Kidney tubule cell (primary cell): ENCODE measurements around the gene RERGL.
"Not testable (repeated sequence)": the region's sequence is repeated elsewhere in the genome, so short reads cannot be mapped to it uniquely, and the experiment has no call there.

Experiments
- DNase-seq: peaks from one replicate; pipeline ENCODE4 v3.0.0-alpha.2; 2018; ENCODE audit warnings: low spot score

RERGL gene, protein sequence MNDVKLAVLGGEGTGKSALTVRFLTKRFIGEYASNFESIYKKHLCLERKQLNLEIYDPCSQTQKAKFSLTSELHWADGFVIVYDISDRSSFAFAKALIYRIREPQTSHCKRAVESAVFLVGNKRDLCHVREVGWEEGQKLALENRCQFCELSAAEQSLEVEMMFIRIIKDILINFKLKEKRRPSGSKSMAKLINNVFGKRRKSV

DNA sequence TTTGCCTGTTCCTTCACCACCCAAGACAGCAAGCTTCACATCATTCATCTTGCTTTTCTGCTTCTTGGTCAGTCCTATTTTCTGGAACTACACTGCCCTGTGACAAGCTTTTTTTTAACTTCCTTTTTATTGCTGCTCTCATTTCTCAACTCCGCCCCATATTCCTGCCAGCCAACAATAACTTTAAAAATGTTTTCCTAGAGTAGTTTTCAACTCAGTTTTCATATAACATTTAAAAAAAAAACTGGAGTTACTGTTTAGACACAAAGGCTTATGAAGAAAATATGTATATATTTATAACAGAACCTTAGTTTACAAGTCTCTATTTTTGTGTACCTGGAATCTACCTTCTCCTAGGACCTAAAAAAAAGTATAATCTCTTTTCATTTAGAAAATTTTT is at the start of gene RERGL:
TSS of gene RERGL (minus strand) at position 101 of the 400 bp plus-strand sequence. CDS start at position 48, 53 bp downstream.
- DNase-seq: no peak

DNA sequence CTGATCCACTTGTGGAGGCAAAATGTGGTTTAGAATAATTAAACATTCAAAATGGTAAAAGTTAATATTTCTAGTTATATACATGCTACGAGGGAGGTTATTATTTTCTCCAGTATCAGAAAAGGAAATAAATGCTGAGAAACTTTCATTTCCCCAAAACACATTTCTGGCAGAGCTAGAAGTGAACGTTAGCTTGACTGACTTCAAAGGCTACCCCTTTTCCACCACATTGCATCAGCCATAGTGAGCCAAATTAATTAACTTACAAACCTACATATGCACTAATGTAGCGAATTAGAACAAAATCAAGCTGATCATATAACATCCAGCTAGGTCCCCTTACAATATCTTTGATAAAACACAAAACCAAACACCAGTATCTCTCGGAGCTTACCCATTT is 49.3 kb upstream of the RERGL start:
- DNase-seq: no peak

DNA sequence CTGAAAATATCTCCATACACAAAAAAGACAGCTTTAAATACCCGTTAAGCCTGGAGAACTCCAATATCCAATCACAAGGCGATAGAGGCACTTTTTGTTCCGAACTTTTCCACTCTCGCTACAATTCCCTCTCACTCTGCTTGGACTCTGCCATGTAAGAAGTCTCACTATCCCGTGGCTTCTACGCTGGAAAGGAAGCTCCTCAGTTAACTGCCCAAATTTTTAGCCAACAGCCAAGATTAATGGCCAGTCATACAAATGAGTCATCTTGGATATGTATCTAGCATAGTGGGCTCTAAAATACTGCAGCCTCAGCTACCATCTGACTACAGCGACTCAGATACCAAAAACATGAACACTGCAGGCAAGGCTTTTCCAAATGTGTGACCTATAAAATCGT is 45.5 kb upstream of the RERGL start:
- no peak for DNase-seq

DNA sequence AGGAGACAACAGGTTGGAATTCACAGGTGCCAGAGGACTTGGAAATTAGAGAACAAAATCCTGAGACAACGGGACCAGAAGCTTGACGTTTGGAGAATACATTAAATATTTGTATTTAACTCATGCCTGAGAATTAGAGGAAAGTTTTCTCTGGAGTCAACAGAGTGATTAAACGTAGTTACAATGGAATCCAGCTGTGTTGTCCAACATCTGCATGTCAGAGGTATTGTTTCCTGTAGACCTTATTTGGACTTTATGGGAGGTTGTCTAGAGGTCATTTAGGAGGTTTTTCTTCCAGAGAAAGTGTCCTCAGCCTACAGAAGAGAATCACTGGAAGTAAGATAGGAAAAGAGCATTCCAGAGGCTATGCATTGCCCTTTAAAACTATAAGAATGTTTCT is 45.1 kb upstream of the RERGL start:
- no peak for DNase-seq

DNA sequence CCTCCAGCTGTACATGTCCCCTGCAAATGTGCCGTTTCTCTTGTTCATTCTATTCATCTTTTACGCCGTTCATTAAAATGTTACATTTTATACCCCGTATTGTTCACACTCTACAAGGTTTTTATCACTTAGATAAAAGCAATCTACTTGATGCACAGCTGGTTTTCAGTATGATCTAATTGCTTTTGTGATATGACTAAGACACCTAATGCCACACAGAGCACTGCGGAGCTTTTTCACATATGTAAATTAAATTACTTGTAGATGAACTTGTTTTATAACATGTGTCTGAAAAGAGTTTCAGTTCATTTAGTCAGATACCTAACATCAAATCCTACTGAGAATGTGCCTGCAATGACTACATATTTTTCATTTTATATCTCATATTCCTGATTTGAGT is 40.9 kb upstream of the RERGL start:
- no peak for DNase-seq

DNA sequence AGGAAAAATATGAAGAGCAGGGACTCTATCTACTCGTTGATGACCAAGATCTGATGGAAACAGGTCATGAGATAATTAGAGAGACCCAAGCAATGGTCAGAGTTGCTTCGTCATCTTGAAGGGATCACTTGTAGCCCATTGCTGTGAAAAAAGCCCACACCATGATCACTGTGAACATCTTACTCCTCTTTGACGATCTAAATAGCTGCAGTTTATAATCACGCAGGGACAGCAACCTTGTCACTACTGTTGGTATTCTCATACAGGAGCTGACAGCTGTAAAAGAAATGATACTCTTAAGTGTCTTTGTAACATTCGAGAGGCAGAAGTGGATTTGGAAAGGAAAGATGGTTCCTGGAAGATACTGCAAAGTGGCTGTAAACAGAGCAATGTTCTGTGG is 33.7 kb upstream of the RERGL start:
- DNase-seq: no peak

DNA sequence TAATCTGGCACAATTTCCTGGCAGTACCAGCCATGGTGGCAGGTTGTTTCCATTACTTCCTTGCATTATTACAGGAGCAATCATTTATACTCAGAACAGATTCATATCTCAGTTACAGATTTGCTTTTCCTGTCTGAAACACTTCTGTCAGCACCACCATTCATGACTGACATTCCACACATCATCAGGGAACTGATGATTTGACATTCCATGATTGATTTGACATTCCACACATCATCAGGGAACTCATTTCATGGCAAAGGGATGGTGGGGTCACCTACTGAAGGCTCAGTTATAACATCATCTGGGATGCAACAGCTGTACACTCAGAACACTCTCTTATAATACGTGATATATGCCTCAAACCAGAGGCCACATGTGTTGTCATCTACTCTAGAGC is 30.9 kb upstream of the RERGL start:
- no peak for DNase-seq

DNA sequence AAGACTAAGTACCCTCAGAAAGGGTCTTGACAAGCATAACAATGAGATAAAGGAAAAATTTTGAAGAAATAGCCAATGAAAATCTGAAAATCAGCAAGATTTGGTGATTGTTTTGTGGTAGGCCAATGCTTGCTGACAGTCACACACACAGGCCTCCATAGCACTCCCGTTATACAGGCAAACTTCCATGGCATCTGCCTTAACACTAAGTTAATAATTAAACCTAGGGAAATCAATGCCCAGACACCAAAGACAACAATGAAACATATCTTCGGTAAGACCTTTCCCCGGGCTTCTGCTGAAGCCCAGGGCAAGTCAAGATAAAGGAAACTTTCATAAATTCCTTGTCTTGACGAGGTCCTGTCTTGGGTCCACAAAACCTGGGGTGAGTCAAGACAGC is 18.6 kb upstream of the RERGL start:
- DNase-seq: no peak

DNA sequence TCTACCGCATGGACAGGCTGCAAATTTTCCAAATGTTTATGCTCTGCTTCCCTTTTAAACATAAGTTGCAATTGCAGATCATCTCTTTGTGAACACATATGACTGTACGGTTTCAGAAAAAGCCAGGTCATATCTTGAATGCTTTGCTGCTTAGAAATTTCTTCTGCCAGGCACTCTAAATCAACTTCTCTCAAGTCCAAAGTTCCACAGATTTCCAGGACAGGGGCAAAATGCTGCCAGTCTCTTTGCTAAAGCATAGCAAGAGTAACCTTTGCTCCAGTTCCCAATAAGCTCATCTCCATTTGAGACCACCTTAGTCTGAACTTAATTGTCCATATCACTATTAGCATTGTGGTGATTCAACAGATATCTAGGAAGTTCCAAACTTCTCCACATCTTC is 13.6 kb upstream of the RERGL start:
- no peak for DNase-seq

DNA sequence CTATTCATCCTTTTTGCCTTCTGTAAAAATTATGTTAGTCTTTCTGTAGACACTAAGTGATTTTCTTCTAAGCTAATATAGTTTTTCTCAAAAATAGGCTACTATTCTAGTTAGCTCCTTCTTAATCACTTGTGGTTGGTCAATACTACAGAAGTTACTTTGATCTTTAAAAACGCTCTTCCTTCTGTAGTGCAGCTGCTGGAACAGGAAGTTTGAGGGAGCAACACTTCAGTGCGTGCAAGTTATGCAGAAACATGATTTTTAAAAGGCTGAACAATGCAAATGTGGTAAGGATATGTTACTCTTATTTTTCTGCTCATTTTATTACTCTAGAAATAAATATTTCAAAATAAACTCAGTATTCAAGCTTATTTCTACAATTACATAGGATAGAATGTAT is 11.1 kb upstream of the RERGL start:
- no peak for DNase-seq

DNA sequence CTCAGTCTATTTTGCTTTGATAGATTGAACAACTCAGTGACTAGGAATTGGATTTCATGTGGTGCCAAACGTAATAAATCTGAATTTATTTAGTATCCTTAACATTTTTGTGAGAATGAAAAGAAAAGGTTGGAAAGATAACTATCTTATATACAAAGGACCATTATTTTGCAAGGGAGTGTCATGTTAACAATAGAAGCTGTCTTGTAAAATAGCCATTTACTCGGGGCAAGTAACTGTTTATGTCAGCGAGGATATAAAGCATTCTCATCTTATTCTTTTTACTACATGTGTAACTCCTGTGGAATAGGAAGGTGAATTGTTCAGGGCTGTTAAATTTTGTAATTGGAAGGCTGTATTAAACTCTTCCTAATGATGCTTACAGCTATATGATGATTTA is 5.9 kb downstream of the RERGL start:
- DNase-seq: no peak

DNA sequence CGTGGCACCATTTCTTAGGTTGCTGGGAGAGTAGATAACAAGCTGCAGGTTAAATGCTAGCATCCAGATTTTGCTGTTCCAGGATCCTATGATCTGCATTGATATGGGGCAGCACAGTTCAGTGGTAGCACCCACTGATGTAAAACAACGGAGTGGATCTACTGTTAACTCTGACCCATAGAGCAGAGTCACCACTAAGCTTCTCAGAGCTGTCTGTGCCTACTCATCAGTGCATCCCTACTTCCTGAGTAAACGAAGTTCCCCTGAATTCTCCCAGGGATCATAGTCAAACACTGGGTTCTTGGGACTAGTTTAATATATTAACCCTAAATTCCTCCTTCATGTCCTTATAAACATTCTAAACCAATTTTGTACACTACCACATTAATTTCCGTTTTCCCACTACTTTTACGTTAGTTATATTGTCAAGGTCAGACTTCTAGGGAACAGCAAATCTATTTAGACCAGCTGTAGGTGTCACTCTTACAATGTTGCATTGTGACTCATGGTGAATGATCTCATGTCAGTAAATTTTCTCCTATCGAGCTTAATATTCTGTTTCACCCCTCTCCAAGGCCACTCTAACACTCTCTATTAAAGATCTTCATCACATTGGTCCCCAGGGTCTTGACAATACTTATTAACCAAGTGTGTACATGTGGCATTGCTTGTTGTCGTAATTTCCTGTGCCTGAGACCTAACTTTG is 10.3 kb downstream of the RERGL start:
- DNase-seq: no peak

DNA sequence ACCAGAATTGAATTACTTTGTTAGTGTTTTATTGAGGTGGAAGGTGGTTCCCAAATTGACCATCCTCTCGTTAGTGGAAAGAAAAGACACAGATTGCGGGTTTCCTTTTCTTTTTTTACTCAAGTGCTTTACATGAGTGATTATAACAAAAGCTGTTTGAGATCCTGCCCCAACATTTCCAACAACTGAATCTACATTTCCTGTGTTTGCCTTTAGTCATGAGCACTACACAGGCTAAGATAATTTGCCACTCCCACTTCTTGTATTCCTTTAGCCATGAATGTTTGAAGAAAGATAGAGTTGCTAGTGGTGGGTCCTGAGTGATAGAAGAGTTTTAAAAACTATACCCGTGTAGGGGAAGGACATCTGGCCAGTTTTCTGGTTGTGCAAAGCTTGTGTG is 16.0 kb downstream of the RERGL start:
- DNase-seq: no peak

DNA sequence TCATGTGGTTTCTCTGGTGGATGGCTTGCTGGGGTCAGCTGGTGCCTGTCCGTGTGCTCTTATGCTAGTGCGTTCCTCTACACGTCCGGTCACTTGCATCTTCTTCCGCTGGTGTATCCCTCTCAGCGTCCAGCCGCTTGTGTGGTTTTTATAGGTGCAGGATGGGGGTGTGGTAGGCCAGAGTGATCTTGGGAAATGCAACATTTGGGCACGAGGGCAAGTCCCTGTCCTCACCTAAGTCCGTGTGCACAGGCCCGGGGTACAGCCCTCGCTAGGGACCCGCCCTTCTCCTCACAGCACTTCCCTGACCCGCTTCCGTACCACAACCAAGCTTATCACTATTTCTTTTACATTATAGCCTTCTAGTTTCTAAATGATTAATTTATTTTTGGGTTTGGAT is 17.3 kb downstream of the RERGL start:
- DNase-seq: no peak

DNA sequence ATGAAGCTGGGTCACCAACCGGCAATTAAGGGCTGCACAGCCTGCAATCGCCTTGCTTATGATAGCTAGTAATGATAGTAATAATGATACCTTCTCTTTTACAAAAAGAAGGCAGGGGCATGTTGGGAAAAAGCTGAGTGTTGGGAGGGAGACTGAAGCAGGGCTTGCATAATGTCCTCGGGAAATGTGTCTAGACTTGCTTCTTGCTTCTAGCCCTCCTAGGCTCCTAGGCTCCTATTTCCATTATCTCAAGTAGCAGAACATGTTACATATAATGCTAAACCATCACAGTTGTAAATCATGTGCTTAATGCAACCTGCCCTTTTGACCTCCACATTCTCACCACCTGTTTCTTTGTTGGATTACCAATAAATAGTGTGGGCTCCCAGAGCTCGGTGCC is 18.7 kb downstream of the RERGL start:
- DNase-seq: no peak

DNA sequence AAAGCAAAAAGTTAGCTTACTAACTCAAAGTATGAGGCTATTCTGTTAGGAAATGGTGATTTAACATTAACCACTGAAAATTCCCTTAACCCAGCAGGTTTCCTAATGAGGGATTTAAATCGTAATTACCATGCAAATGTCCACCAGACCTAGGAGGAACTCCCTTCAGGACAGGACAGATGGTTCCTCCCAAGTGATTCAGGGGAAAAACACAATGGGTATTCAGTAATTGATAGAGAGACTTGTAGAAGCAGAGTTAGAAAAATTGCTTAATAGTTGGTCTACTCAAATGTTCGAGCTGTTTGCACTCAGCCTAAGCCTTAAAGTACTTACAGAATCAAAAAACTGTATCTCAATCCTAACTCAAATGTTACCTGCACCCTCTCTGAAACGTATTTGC is 21.6 kb downstream of the RERGL start:
- DNase-seq: no peak

DNA sequence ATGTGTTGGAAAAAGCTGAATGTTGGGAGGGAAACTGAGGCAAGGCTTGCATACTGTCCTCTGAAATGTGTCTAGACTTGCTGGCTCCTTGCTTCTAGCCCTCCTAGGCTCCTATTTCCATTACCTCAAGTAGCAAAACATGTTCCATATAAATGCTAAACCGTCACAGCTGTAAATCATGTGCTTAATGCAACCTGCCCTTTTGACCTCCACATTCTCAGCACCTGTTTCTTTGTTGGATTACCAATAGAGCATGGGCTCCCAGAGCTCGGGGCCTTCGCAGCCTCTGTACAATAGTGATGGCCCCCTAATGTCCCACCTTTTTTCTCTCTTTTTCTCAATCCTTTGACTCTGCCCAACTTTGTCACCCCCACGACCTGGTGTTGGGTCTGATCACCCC is 23.3 kb downstream of the RERGL start:
- no peak for DNase-seq

DNA sequence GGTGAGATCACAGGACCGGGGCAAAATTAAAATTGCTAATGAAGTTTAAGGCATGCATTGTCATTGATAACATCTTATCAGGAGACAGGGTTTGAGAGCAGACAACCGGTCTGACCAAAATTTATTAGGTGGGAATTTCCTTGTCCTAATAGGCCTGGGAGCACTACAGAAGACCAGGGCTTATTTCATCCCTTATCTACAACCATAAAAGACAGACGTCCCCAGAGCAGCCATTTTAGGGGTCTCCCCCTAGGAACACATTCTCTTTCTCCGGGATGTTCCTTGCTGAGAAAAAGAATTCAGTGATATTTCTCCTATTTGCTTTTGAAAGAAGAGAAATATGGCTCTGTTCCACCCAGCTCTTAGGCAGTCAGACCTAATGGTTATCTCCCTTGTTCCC is 27.1 kb downstream of the RERGL start:
- DNase-seq: not testable (repeated sequence)

DNA sequence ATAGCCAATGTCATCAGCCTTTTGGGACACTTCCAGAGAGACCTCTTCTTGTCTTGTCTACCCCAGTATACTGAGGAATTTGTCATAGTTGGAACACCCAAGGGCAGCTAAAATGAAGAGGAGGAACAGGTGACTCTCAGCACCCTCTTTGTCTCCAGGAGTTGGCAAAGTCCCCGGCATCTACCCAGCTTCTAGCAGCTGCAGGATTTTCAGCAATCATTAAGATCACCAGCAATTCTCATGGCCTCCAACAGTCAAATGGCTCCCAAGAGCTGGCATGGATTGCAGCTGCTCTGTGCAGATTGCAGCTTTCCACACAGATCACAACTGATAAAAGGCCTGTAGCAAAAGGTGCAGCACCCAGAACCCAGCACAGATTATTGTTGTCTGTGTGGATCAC is 32.9 kb downstream of the RERGL start:
- DNase-seq: no peak

DNA sequence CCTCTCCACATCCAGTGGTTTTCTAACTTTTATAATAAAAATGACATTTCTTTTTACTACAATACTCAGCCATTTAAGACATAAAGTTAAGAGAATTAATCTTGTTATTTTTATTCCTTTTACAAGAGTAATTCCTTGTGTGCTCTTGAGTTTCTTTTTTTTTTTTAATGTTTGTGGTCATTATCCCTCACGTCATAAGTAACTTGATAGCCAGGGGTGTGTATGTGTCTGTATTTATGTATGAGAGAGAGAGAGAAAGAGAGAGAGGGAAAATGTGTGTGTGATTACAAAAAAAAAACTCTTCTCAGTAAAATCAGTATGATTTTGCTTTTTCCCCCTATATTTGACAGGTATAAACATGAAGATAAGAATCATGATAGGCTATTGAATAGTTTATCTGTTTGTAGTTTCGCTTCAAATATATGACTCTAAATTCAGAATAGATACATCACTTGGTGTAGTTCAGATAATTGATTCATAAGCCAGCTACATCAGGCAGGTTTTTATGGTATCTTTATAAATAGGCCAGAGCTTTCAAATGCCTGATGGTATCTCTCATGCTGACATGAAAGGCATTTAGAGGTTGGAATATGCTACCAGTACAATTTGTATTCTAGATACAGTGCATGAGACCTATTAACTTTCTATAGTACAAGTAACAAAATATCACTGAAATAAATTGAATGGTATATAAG is 34.9 kb downstream of the RERGL start:
- no peak for DNase-seq

DNA sequence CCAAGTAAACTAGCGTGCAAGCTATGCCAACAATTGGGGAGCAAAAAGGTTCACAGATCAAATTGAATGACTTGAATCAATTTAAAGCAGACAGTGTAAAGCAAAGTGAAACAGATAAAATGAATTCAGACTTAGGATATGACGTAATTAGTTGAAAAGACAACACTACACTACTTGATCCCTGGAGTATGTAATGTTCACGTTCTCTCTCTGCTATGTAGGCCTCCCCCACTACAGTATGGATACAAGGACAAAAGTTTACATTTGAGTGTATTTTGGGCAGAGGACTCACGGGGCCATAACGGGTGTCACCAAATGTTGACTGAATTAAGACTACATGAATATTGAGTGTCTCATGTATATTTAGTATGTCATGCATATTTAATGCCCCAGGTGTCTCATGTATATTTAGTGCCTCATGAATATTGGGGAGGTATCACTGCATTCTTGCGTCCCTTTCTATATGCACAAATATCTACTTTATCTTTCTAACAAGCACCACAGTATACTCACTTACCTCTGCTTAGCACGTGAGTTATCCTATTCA is 44.5 kb downstream of the RERGL start:
- no peak for DNase-seq

DNA sequence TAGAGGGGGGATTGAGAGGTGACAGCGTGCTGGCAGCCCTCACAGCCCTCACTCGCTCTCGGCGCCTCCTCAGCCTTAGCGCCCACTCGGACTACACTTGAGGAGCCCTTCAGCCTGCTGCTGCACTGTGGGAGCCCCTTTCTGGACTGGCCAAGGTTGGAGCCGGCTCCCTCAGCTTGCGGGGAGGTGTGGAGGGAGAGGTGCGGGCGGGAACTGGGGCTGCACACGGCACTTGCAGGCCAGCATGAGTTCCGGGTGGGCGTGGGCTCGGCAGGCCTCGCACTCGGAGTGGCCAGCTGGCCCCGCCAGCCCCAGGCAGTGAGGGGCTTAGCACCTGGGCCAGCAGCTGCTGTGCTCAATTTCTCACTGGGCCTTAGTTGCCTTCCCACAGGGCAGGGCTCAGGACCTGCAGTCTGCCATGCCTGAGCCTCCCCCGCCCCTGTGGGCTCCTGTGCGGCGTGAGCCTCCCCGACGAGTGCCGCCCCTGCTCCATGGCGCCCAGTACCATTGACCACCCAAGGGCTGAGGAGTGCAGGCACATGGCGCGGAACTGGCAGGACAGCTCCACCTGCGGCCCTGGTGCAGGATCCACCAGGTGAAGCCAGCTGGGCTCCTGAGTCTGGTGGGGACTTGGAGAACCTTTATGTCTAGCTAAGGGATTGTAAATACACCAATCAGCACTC is 49.8 kb downstream of the RERGL start:
- not testable (repeated sequence) for DNase-seq
